ENCODE results near the gene FBXL20. TPM values are rescaled to one million over a fixed set of nuclear protein-coding genes. Genes with fewer than 3 reads are reported as not detected.
A peak's percentile ranks its signal among the peaks of the same experiment; 100 is the strongest.

Gene FBXL20
- total and polyA plus RNA-seq, 2 of the 8 experiments (the other 6 are each of a cell fraction or from before 2014, with no cell fraction given), result 5.5 to 11.0 TPM

- TF ChIP-seq JUND (IDR thresholded peaks at IDR 0.05; ENCODE audit: low read length) (no peak), SP4 (IDR thresholded peaks at IDR 0.05; ENCODE audit: low read length) (0 out of 2 replicates have a peak, but pooled peaks have one; percentile 50), RAD21 (IDR thresholded peaks at IDR 0.05 in 1 of 2, conservative IDR thresholded peaks at IDR 0.05 in 1 of 2; ENCODE audit: low read depth in 2 of 2, low read length in 2 of 2) (peak; percentile 94 to 96), BRCA1 (IDR thresholded peaks at IDR 0.05; ENCODE audit: low read depth, low read length) (no peak), SAP30 (IDR thresholded peaks at IDR 0.05; ENCODE audit: insufficient read depth, insufficient replicate concordance, low read length) (no peak)
Measured at GRCh38 chr17:39244600-39245570, 156.5 kb downstream of the FBXL20 start (continued).

All from H1 (cell line).